LNCaP clone FGC (cell line): Measurements from ENCODE around the gene RACGAP1.

ENCODE experiments used
- DNase-seq: peaks from one replicate; pipeline ENCODE4 v3.0.0-alpha.2; 2011; ENCODE audit warnings: low read depth
- H3K4me3 ChIP-seq: 2 replicates; pipeline ENCODE4 v1.5.1; 2011; ENCODE audit warnings: mild to moderate bottlenecking, low read depth, low read length, control low read depth
- CTCF ChIP-seq: IDR thresholded peaks from 2 replicates; pipeline ENCODE4 v1.5.1; 2012; ENCODE audit warnings: mild to moderate bottlenecking; ENCODE audit not compliant: control insufficient read depth, insufficient read depth; ENCODE audit errors: extremely low read depth

The RACGAP1 gene

GRCh38 chr12:49966511-49967041, 58.7 kb downstream of the RACGAP1 start:
- no peak for TF ChIP-seq CTCF
- H3K4me3 ChIP-seq = no peak overlapping the region
- no peak for DNase-seq

GRCh38 chr12:49965836-49966235, 59.5 kb downstream of the RACGAP1 start:
- no peak overlapping the region for H3K4me3 ChIP-seq
- no peak for TF ChIP-seq CTCF
- no peak for DNase-seq

- H3K4me3 ChIP-seq = no peak overlapping the region
These were observed 60.3 kb downstream of the RACGAP1 start for GRCh38 chr12:49964849-49965624.

GRCh38 chr12:49963976-49964815, 61.1 kb downstream of the RACGAP1 start:
- no peak for DNase-seq
- no peak for TF ChIP-seq CTCF
- no peak overlapping the region for H3K4me3 ChIP-seq

More at GRCh38 chr12:49964849-49965624, 60.3 kb downstream of the RACGAP1 start:
- DNase-seq = no peak
- TF ChIP-seq CTCF = no peak

- H3K4me3 ChIP-seq = no peak overlapping the region
- DNase-seq = peak; percentile 81
- TF ChIP-seq CTCF = no peak
These were observed 62.2 kb downstream of the RACGAP1 start for GRCh38 chr12:49962861-49963765.
